Osteocyte (in vitro differentiated cells): ENCODE results near the gene KRTAP12-3. TPM values are rescaled to one million over a fixed set of nuclear protein-coding genes. Genes with fewer than 3 reads are reported as not detected.
"Not testable (repeated sequence)": the region's sequence is repeated elsewhere in the genome, so short reads cannot be mapped to it uniquely, and the experiment has no call there.

Experiments
- DNase-seq: peaks from one replicate; pipeline ENCODE4 v3.0.0; 2021; ENCODE audit warnings: mixed read lengths; ENCODE audit not compliant: unreplicated experiment; ENCODE audit errors: extremely low spot score
- H3K27ac Mint-ChIP-seq: one replicate; pipeline ENCODE4 v1.8.0; 2021; ENCODE audit warnings: mild to moderate bottlenecking, mixed read lengths; ENCODE audit not compliant: unreplicated experiment
- H3K27me3 Mint-ChIP-seq: one replicate; pipeline ENCODE4 v1.8.0; 2021; ENCODE audit warnings: mixed read lengths; ENCODE audit not compliant: unreplicated experiment
- H3K36me3 Mint-ChIP-seq: one replicate; pipeline ENCODE4 v1.8.0; 2021; ENCODE audit warnings: mixed read lengths; ENCODE audit not compliant: unreplicated experiment
- H3K4me1 Mint-ChIP-seq: one replicate; pipeline ENCODE4 v1.8.0; 2021; ENCODE audit warnings: mixed read lengths; ENCODE audit not compliant: unreplicated experiment
- H3K4me3 Mint-ChIP-seq: one replicate; pipeline ENCODE4 v1.8.0; 2021; ENCODE audit warnings: mild to moderate bottlenecking, moderate library complexity, mixed read lengths; ENCODE audit not compliant: unreplicated experiment
- H3K9me3 Mint-ChIP-seq: one replicate; pipeline ENCODE4 v1.8.0; 2021; ENCODE audit warnings: mixed read lengths; ENCODE audit not compliant: unreplicated experiment
- CTCF ChIP-seq: fragments of 200-600 bp; sonication (generic); IDR thresholded peaks from 2 replicates; pipeline ENCODE4 v1.5.0; 2021; ENCODE audit warnings: antibody characterized with exemption, mild to moderate bottlenecking, moderate library complexity
- total RNA-seq: library from RNA; stranded (reverse); gene quantifications from 2 replicates; pipeline ENCODE4 v1.2.1, GENCODE V29; 2021

The KRTAP12-3 gene
- total RNA-seq, 1 donor from 2014 or later, result not detected

GRCh38 chr21:44686843-44687561 lies 29.3 kb downstream of the KRTAP12-3 start:
- DNase-seq, result peak; percentile 79
- Mint-ChIP-seq H3K27me3 (peaks cover 78% of the 10 kb centered on the region), H3K4me1 (peaks cover 15% of the 10 kb centered on the region), H3K9me3 (no peaks in the 10 kb centered on the region), H3K4me3 (no peak overlapping the region), H3K27ac (no peak overlapping the region), H3K36me3 (no peaks in the 10 kb centered on the region)
- no peak for TF ChIP-seq CTCF

GRCh38 chr21:44687671-44688070 lies 29.9 kb downstream of the KRTAP12-3 start:
- peaks cover 15% of the 10 kb centered on the region for H3K4me1 Mint-ChIP-seq
- peaks cover 5% of the 10 kb centered on the region for H3K9me3 Mint-ChIP-seq
- H3K27me3 Mint-ChIP-seq, result peaks cover 72% of the 10 kb centered on the region
- H3K36me3 Mint-ChIP-seq, result peaks cover under 1% of the 10 kb centered on the region
- H3K4me3 Mint-ChIP-seq, result no peak overlapping the region
- no peak overlapping the region for H3K27ac Mint-ChIP-seq
- peak; percentile 62 for DNase-seq
- no peak for TF ChIP-seq CTCF

GRCh38 chr21:44689740-44690139 lies 32.0 kb downstream of the KRTAP12-3 start:
- not testable (repeated sequence) for H3K4me3 Mint-ChIP-seq

GRCh38 chr21:44691686-44692085 lies 34.0 kb downstream of the KRTAP12-3 start:
- H3K27ac Mint-ChIP-seq, result no peak overlapping the region
- no peak overlapping the region for H3K4me3 Mint-ChIP-seq
- no peak for TF ChIP-seq CTCF
- DNase-seq, result no peak
- H3K4me1 Mint-ChIP-seq, result peaks cover 18% of the 10 kb centered on the region
- H3K36me3 Mint-ChIP-seq, result peaks cover 4% of the 10 kb centered on the region
- peaks cover 15% of the 10 kb centered on the region for H3K9me3 Mint-ChIP-seq
- H3K27me3 Mint-ChIP-seq, result peaks cover 44% of the 10 kb centered on the region

More at GRCh38 chr21:44689740-44690139, 32.0 kb downstream of the KRTAP12-3 start:
- peak; percentile 54 for DNase-seq
- peaks cover 15% of the 10 kb centered on the region for H3K4me1 Mint-ChIP-seq
- peaks cover 15% of the 10 kb centered on the region for H3K9me3 Mint-ChIP-seq
- H3K27me3 Mint-ChIP-seq, result peaks cover 54% of the 10 kb centered on the region
- not testable (repeated sequence) for H3K27ac Mint-ChIP-seq, H3K36me3 Mint-ChIP-seq

GRCh38 chr21:44692798-44693512 lies 35.2 kb downstream of the KRTAP12-3 start:
- Mint-ChIP-seq H3K9me3 (peaks cover 15% of the 10 kb centered on the region), H3K4me3 (no peak overlapping the region), H3K36me3 (peaks cover 4% of the 10 kb centered on the region), H3K27me3 (peaks cover 38% of the 10 kb centered on the region), H3K27ac (no peak overlapping the region), H3K4me1 (peaks cover 15% of the 10 kb centered on the region)
- DNase-seq, result no peak
- TF ChIP-seq CTCF, result no peak
